Kasumi-1 (cell line): ENCODE measurements around the gene PHIP.

ENCODE experiments used
- DNase-seq, 2 experiments: peaks; one replicate each; lab custom pipeline; 2025; lab: John Stamatoyannopoulos, UW

Gene PHIP

DNA sequence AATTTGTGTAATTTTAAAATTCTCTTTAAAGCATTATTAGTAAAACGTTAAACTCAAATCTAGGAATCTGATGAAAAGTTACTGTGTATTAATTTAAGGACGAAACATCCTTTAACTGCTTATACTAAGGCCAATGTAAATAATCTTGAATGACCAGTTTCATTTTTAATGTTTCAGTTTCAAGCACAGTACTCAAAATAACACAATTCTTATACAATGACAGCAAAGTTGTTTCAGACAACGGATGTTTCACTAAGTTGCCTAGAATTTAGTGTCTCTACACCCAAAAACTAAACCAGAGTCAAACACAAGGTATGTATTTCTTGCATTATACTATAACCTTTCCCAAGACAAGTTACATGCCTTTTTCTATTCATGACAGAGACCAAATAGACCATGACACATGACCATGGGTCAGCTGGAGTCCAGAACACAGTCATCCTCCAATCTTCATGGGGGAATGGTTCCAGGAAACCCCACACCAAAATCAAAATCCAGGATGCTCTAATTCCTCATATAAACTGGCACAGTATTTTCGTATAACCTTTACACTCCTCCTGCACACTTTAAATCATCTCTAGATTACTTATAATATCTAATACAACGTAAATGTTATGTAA is 7.7 kb downstream of the PHIP start:
- DNase-seq, result no peak

GRCh38 chr6:79066828-79067227 is 11.2 kb downstream of the PHIP start:
- no peak for DNase-seq

GRCh38 chr6:79066330-79066729 is 11.7 kb downstream of the PHIP start:
- DNase-seq, result no peak

- DNase-seq, result peak; percentile 28 to 34
Measured at GRCh38 chr6:79065232-79065631, 12.8 kb downstream of the PHIP start.

DNA sequence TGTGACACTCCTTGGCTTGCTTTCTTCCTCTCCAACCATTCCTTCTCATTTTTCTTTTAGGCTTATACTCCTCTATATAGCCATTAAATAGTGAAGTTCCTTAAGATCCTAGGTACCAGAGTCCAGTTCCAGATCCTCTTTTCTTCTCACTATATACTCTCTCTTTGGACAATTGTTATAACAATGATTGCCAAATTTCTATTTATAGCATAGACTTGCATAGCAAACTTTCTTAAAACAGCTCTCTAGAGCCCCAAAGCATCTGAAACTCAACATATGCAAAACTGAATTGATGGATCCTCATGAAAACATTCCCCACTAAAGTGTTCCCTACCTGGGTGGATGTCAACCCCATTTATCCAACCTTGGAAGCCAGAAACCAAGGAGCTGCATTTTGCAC is 13.4 kb downstream of the PHIP start:
- peak in 1 of 2 experiments; percentile 19 for DNase-seq

DNA sequence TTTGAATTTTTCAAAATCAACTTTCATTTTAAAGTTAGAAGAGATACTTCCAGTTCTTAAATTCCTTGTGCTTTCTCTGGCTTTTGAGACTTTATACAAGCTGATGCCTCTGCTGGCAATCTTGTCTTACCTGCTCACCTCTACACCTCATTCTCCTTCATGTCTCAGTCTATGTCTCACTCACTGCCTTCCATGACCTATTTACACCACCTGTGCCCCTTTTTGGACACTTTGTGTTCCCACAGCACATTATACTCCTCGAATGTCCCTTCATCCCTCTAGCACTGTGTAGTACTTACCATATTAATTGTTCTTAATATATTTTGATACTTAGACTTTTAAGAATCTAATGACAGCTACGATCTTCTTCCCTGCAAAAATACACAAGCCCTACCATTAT is 15.3 kb downstream of the PHIP start:
- DNase-seq, result no peak

DNA sequence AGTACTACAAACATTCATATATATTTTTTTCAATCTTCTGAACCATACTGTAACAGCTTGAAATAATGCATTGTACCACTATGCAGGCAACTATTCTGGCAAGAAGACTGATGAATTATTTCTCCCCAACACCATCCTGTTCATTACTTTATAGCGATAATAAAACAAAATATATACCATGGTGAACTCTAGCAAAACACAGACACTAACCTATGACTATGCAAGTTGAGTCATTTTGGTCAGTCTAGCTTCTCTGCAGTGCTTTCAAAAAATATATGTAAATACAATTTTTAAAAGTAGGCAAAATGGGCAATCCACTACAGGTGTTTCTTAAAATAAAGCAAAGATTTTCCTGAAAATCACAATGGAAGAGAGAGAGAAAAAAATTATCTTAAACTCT is 20.3 kb downstream of the PHIP start:
- no peak for DNase-seq

- no peak for DNase-seq
Measured at GRCh38 chr6:79056226-79056625, 21.8 kb downstream of the PHIP start.

DNA sequence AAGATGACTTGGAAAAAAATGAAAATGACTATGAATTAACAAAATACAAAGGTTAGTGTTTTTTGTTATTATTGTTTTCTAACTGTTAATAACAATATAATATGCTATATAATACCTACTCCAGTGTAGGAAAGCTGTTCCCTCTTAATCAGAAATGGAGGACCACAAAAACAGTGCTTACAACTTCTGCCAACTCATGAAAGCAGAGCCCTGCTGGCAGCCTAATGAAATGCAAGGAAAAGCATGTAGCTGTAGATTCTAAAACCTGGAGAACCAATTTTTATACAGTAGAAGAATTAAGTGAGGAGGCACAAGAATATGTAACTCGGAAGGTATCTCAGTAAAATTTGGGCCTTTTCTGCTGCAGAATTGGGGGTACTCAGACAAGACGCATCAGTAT is 29.4 kb downstream of the PHIP start:
- peak; percentile 58 to 66 for DNase-seq

DNA sequence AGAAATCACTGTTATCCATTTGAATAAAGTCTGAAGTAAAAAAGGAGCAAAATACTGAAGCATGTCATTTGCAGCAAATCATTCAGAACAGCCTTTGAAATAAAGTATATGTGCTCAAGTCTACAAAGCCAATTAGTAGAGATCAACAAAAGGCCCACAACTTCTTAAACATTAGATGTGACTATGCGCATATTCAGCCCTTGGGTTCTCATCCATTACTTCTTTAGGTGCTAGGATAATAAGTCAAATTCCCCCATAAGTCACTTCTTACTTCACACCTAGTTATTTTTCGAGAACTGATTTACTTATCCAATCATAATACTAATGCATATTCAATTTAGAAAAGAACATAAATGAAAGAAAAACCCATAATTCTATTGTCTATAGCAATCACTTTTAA is 31.0 kb downstream of the PHIP start:
- no peak for DNase-seq

DNA sequence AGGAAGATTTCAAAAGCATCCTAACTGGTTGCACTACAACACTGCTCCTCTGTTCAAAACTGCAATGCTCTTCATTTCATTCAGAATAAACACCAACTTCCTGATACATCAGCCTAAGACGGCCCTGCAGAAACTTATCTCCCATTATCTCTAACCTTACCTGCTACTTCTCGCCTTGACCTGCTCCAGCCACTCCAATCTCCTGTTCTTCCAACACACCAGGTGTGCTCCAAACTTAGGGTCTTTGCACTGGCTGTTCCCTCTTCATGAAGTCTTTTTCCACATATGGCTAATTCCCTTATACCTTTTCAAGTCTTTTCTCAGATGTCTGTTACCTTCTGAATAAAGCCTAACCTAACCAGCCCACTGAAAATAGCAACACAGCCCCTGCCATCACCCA is 32.1 kb downstream of the PHIP start:
- no peak for DNase-seq

DNA sequence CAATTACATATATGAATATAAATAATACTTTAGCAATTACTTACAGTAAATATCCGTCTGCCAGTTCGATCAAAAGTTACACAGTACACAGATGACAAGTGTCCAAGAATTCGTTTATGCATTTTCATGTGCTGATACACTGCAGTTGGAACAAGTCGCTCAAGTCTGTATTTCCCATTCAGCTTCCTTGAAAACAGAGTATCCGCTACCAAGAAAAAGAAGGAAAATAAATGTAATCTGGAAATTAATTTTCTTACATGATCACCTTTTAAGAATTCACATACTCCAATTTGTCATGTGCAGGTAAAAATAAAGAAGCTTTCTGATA is 35.3 kb downstream of the PHIP start:
- no peak for DNase-seq

DNA sequence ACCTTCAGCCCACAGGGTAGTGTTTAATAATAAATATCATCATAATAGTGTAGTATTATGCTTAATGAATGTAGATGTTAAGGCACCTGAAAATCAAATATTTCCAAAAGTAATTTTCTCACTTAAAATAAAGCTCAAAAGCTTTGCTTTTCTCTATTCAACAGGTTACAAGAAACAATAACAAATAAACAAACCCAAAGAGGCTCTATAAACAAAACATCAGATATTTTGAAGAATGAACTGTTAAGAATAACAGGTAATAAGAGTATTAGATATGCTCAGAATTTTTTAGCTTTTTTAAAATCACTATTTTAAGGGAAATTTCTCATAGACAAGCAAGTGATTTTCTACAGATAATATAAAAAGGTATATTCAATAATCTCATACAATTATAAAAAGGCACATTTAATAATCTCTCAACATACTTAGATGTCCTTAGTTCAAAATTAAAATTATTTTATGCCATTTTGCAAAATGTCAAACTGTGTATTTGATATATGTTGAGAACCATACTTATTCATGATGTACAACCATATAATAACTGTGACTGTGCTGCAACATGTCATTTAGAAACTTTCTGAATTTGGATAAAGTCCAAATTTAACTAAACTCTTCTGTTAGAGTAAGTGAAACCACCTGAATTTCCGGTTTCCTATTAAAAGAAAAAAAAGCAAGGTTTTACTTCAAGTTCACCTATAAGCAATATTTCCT is 35.8 kb downstream of the PHIP start:
- no peak for DNase-seq

GRCh38 chr6:79040083-79040482 is 38.0 kb downstream of the PHIP start:
- no peak for DNase-seq

GRCh38 chr6:79038061-79038460 is 40.0 kb downstream of the PHIP start:
- DNase-seq, result no peak

DNA sequence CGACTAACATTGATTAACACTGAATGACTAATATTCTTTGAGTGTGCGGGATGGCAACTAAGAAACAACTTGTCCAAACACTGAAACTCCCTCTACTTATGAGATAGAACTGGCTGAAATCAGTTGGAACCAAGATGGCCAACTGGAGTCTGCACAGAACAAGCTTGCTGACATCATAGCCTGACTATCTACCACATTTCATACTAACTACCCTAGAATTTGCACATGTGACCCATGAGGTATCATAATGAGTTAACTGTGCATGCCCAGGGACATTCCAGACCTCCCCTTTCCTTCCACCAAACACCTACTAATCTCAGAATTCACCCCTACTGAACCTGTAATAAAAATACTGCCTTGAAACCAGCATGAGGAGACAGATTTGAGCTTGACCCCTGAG is 43.2 kb downstream of the PHIP start:
- no peak for DNase-seq

DNA sequence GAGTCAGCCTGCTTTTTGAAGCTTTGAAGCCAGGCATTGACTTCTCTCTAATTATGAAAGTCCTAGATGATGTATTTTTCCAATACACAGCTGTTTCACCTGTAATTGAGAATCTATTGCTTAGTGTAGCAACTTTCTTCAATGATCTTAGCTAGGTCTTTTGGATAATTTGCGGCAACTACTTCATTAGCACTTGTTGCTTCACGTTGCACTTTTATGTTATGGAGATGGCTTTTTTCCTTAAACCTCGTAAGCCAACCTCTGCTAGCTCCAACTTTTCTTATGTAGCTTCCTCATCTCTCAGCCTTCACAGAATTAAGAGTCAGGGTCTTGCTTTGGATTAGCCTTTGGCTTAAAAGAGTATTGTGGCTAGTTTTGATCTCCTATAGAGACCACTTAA is 44.8 kb downstream of the PHIP start:
- no peak for DNase-seq

- DNase-seq, result no peak
Measured at GRCh38 chr6:79031821-79032590, 46.0 kb downstream of the PHIP start.

GRCh38 chr6:79030511-79030910 is 47.5 kb downstream of the PHIP start:
- DNase-seq, result no peak

- DNase-seq, result no peak
Measured at GRCh38 chr6:79030023-79030422, 48.0 kb downstream of the PHIP start.

DNA sequence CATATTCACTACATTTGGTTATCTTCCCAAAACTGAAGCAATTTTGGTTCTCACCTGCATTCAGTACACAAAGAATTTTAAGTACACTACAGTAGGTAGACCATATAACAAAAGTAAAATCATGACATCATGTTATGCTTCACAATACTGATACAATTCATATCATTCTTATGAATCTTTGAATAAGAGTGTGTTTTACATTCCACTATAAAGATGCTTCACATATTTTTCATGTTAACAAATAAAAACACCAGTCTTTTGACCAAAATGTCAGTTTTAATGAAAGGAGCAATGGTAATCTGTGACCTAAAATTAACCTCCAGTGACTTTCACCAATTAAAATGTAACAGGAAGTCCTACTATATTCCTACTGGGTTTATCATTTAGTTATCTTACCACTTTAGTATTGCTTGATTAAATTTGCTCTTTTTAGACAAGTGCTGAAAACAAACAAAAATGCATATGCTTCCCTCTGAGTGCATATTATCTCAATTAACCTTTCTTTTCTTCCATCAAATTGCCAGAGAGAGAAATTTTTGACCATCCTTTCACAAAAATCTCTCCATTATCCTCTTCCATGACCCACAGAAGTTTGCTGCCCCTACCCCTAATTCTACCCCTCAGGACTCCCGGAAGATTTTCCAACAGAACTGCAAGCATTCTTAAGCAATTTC is 49.3 kb downstream of the PHIP start:
- DNase-seq, result no peak

GRCh38 chr6:79011940-79012339 is 66.1 kb downstream of the PHIP start:
- no peak for DNase-seq

GRCh38 chr6:79010422-79010821 is 67.6 kb downstream of the PHIP start:
- no peak for DNase-seq
